Measurements from ENCODE around the gene ITGB2.
A peak's percentile ranks its signal among the peaks of the same experiment; 100 is the strongest.

The ITGB2 gene

GRCh38 chr21:44955141-44955797 lies 34.6 kb upstream of the ITGB2 start:
- no peak for DNase-seq (ENCODE audit: low read depth)

GRCh38 chr21:44954281-44954771 lies 33.6 kb upstream of the ITGB2 start:
- DNase-seq (ENCODE audit: low read depth), result no peak

GRCh38 chr21:44953628-44954021 lies 32.9 kb upstream of the ITGB2 start:
- DNase-seq (ENCODE audit: low read depth), result no peak

GRCh38 chr21:44952929-44953627 lies 32.4 kb upstream of the ITGB2 start:
- no peak for DNase-seq (ENCODE audit: low read depth)

GRCh38 chr21:44952116-44952928 lies 31.6 kb upstream of the ITGB2 start:
- DNase-seq (ENCODE audit: low read depth), result no peak

- DNase-seq (ENCODE audit: low read depth), result no peak
Observed at GRCh38 chr21:44951186-44951915, 30.7 kb upstream of the ITGB2 start.

GRCh38 chr21:44950351-44950750 lies 29.7 kb upstream of the ITGB2 start:
- no peak for DNase-seq (ENCODE audit: low read depth)

- peak; percentile 65 for DNase-seq (ENCODE audit: low read depth)
Observed at GRCh38 chr21:44949779-44950198, 29.1 kb upstream of the ITGB2 start.

- no peak for DNase-seq (ENCODE audit: low read depth)
Observed at GRCh38 chr21:44949161-44949778, 28.6 kb upstream of the ITGB2 start.

GRCh38 chr21:44948426-44949120 lies 27.9 kb upstream of the ITGB2 start:
- no peak for DNase-seq (ENCODE audit: low read depth)

GRCh38 chr21:44947930-44948331 lies 27.2 kb upstream of the ITGB2 start:
- DNase-seq (ENCODE audit: low read depth), result no peak

GRCh38 chr21:44947111-44947929 lies 26.6 kb upstream of the ITGB2 start:
- no peak for DNase-seq (ENCODE audit: low read depth)

GRCh38 chr21:44946254-44947041 lies 25.7 kb upstream of the ITGB2 start:
- no peak for DNase-seq (ENCODE audit: low read depth)

- no peak for DNase-seq (ENCODE audit: low read depth)
Observed at GRCh38 chr21:44944596-44944995, 23.9 kb upstream of the ITGB2 start.

GRCh38 chr21:44943686-44944550 lies 23.2 kb upstream of the ITGB2 start:
- DNase-seq (ENCODE audit: low read depth), result no peak

GRCh38 chr21:44943005-44943685 lies 22.4 kb upstream of the ITGB2 start:
- no peak for DNase-seq (ENCODE audit: low read depth)

GRCh38 chr21:44942566-44942965 lies 21.9 kb upstream of the ITGB2 start:
- no peak for DNase-seq (ENCODE audit: low read depth)

GRCh38 chr21:44941567-44941966 lies 20.9 kb upstream of the ITGB2 start:
- DNase-seq (ENCODE audit: low read depth), result no peak
